GM20000 (cell line): Measurements from ENCODE around the gene HMGA1.

Experiments
- DNase-seq: peaks from one replicate; pipeline ENCODE4 v3.0.0; 2012; ENCODE audit warnings: low spot score
- TF ChIP-seq, protein P1 (sequence below): IDR thresholded peaks from 2 replicates; pipeline ENCODE4 v1.5.1; 2012; ENCODE audit warnings: mild to moderate bottlenecking, control low read depth; ENCODE audit errors: extremely low read depth, missing control alignments

HMGA1 gene

DNA sequence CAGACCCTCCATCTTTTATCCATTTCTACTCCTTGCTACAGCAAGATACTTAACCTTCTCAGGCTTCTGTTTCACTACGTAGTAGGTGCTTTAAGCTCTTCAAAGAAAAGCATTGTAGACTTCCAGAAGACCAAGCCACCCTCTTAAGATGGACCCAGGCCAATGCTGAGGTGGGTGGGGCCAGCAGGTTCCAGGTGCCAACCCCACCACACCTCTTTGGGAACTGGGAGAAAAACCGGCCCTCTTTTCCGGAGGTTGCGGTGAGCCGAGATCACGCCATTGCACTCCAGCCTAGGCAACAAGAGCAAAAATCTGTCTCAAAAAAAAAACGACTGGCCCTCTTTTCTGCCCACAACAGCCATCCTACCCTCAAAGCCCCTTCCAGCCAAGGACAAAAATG is 10.6 kb upstream of the HMGA1 start:
- TF ChIP-seq, protein P1, sequence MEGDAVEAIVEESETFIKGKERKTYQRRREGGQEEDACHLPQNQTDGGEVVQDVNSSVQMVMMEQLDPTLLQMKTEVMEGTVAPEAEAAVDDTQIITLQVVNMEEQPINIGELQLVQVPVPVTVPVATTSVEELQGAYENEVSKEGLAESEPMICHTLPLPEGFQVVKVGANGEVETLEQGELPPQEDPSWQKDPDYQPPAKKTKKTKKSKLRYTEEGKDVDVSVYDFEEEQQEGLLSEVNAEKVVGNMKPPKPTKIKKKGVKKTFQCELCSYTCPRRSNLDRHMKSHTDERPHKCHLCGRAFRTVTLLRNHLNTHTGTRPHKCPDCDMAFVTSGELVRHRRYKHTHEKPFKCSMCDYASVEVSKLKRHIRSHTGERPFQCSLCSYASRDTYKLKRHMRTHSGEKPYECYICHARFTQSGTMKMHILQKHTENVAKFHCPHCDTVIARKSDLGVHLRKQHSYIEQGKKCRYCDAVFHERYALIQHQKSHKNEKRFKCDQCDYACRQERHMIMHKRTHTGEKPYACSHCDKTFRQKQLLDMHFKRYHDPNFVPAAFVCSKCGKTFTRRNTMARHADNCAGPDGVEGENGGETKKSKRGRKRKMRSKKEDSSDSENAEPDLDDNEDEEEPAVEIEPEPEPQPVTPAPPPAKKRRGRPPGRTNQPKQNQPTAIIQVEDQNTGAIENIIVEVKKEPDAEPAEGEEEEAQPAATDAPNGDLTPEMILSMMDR: no peak
- DNase-seq: no peak

DNA sequence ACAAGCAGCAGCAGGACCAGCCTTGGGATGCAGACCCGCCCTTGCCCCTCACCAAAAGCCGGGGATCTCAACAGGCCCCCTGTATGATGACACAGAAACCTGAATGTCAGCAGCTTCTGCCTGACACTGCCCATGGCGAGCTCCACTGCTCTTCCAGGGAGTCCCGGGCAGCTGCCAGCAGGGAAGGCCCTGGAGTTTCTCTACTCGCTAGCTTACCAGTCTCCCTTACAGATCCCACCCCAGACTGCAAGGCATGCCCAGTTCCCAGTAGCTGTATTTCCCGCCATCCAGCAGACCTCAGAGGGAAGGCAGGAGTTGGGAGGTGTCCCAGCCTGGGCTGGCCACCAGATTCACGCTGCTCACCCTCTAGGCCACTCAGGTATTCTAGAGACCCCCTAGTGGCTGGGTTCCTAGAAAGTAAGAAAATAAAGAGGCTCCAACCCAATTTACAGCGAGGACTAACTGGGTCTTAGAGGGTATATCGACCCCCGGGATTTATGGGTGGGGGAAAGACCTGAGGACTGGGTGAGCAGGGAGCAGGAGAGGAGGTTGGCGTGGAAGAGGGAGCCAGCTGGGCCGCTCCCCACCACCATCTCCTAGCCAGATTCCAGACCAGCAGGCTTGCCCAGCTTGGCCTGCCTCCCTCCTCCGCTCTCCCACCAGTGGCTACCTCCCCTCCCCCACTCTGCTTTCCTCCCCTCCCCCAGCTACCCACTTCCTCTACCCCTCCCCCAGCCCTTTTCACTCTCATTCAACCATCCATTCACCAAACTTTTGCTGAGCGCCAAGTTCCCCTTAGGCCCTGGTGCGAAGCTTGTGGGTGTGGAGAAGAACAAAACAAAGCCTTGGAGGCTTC is 9.7 kb upstream of the HMGA1 start:
- no peak for DNase-seq
- TF ChIP-seq, protein P1: no peak

DNA sequence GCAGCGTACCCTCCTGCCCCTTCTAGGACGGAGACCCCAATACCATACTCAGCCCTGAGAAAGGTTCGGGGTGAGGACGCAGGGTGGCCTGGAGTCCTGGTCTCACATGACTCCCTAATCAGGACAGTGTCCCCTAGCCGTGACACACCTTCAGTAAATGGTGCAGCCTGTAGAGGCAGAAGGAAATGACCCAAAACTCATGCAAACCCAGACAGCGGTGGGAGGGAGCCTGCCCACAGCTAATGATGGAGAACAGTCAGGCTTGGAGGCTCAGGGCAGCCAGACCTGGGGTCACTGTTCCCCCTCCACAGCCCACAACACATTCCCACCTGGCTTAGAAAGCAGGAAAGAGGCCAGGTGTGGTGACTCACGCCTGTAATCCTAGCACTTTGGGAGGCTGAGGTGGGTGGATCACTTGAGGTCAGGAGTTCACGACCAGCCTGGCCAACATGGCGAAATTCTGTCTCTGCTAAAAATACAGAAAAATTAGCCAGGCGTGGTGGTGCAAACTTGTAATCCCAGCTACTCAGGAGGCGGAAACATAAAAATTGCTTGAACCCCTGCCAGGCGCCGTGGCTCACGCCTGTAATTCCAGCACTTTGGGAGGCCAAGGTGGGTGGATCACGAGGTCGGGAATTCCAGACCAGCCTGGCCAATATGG is 8.8 kb upstream of the HMGA1 start:
- no peak for DNase-seq
- TF ChIP-seq, protein P1: no peak

DNA sequence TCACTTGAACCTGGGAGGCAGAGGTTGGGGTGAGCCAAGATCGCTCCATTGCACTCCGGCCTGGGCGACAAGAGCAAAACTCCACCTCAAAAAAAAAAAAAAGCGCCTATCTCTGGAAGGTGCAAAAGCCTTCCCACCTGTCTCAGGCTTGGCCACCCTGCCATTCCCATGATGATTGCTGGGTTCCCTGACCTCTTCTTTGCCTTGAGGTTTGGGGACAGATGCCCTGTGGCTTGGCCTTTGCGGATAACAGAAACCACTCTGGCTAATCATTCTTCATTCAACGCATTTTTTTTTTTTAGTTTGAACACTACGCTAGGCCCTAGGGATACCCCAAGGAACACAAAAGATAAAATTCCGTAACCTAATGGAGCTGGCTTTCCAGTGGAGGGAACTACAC is 6.8 kb upstream of the HMGA1 start:
- DNase-seq: no peak
- TF ChIP-seq, protein P1: no peak

DNA sequence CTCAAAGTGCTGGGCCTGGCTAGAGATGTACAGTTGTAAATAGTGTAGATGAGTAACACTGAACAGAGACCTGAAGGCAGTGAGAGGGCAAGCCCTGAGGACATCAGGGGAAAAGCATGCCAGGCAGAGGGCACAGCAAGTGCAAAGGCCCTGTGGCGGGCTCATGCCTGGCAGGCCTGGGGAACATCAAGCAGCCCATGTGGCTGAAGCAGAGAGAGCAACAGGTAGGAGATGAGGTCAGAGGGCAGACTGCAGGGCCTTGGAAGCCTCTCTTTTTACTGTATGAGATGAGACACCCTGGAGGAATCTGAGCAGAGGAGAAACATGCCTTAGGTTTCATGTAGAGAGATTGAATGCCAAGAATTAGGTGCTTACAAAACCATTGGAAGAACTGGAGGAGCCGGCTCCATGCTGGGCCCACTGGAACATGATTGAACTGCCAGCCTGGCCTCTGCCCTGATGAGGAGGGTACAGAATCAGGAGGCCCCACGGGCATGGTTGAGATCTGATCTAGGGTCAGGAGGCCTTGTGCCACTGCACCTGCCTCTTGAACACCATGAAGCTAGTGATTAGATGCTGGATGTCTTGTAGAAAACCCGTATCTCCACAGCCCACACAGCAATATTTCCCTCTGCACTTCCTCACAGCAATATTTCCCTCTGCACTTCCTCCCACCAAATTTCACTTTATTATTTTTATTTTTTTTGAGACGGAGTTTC is 5.9 kb upstream of the HMGA1 start:
- DNase-seq: no peak
- TF ChIP-seq, protein P1: no peak

DNA sequence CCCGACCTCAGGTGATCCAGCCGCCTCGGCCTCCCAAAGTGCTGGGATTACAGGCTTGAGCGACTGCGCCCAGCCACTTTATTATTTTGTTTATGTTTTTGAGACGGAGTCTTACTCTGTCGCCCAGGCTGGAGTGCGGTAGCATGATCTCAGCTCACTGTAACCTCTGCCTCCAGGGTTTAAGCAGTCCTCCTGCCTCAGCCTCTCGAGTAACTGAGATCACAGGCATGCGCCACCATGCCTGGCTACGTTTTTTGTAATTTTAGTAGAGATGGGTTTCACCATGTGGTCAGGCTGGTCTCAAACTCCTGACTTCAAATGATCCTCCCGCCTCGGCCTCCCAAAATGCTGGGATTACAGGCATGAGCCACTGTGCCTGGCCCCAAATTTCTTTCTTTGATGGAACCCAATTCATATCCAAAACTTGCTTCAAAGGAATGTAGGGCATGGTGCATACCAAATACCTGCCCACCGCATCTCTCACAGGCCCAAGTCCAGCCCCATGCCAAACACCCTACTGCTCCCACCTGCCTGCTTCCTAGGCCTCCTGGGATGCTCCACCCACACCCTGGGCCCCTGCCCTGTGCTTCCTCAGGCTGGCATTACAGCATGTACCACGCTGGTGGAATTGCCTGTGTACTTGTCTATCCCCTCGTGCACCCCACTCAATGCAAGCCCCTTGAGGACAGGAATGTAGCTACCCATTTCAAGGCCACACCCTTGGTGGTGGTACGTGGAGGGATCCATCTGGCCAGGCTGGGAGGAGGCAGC is 4.9 kb upstream of the HMGA1 start:
- TF ChIP-seq, protein P1: no peak
- no peak for DNase-seq
